ENCODE results near the gene MAMSTR. TPM values are rescaled to one million over a fixed set of nuclear protein-coding genes. Genes with fewer than 3 reads are reported as not detected.

MAMSTR gene
- total and polyA plus RNA-seq, 2 donors (not counting 1 experiment from before 2014, with no cell fraction given): 0.60 to 1.6 TPM

DNA sequence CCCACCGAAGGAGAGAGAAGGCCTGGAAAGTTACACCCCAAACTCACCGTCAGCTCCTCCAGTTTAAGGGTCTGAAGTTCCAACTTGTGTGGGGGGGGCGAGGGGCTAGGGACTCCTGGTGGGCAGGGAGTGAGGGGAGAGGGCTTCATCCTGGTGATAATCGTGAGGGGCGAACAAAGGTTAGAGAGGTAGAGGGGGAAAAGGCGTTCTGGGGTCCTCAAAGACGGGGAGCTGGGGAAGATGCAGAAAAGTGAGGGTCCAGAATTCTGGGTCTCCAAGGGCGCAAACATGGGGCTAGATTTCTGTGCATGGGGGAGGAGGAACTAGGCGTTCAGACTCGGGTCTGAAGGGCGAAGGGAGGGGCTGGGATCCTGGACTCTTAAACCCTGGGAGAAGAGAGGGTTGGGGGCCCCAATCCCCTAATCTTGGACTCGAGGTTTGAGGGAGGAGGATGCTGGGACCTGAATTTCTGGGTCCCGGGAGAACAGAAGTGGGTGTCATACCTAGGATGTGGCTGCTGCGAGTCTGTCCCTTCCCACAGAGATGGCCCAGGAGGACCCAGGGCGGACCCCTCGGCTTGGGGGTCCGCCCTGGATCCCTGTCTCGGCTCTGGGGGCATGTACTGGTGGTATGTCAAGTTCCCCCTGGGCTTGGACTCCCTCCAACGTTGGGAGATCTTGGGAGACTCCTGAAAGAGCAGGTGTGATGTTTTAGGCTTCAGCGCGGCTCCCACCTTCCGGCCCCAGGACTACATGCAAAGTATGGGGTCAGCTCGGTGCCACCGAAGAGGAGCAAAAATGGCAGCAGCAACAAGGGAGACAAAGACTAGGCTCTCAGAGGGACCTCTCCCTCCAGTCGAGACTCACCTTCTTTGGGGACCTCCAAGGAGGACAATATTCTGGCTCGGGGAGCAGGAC is 4.5 kb downstream of the MAMSTR start:
- Mint-ChIP-seq H3K9me3 (ENCODE audit: insufficient read depth) (no peaks in the 10 kb centered on the region), H3K4me3 (peak overlapping the region; percentile 89), H3K4me1 (peaks cover 21% of the 10 kb centered on the region), H3K27me3 (no peaks in the 10 kb centered on the region), H3K27ac (peak overlapping the region; percentile 82)
- Histone ChIP-seq H3K27me3 (replicated peaks in 1 of 4; ENCODE audit: control extremely low read depth in 1 of 4, control insufficient read depth in 3 of 4, insufficient read depth in 4 of 4, low read length in 3 of 4) (no peaks in the 10 kb centered on the region), H3K79me2 (ENCODE audit: control insufficient read depth, insufficient read depth, low read length) (peaks cover 5% of the 10 kb centered on the region), H2AFZ (ENCODE audit: insufficient read depth, low read depth, low read length, poor library complexity, severe bottlenecking) (peak overlapping the region; percentile 96), H3K27ac (ENCODE audit: low read length in 2 of 2) (peak overlapping the region; percentile 67 to 76), H3K4me3 (ENCODE audit: control extremely low read depth in 1 of 5, extremely low read depth in 1 of 5, insufficient read depth in 1 of 5, low read depth in 2 of 5, low read length in 4 of 5) (peak overlapping the region; percentile 39 to 86 (median 67)), H3K4me2 (replicated peaks; ENCODE audit: low read depth, low read length, poor library complexity, severe bottlenecking) (peak overlapping the region; percentile 97), H3K9ac (ENCODE audit: low read length) (peak overlapping the region; percentile 86), H3K9me3 (ENCODE audit: control extremely low read depth in 1 of 3, control insufficient read depth in 2 of 3, insufficient read depth in 1 of 3, low read length in 2 of 3) (no peaks in the 10 kb centered on the region), H3K36me3 (replicated peaks in 1 of 2; ENCODE audit: control extremely low read depth in 1 of 2, control insufficient read depth in 1 of 2, extremely low read depth in 1 of 2, insufficient read depth in 2 of 2, low read length in 1 of 2) (no peaks in the 10 kb centered on the region), H3K4me1 (ENCODE audit: control insufficient read depth in 2 of 2, insufficient read depth in 2 of 2, low read length in 2 of 2) (peaks cover 14 to 22% of the 10 kb centered on the region in 2 donors), H4K20me1 (ENCODE audit: control insufficient read depth, insufficient read depth, low read length, poor library complexity, severe bottlenecking) (no peaks in the 10 kb centered on the region)
- no peak for DNase-seq
- ATAC-seq (ENCODE audit: low read depth): no peak
- POLR2A ChIA-PET: no interaction called here
- 65% methylated on average over 23 of the region's 26 CpGs for WGBS (ENCODE audit: insufficient coverage)
- intact Hi-C loops (cut with micrococcal nuclease): loop anchor here (1.0 kb wide), 7 partner anchors 23 to 185 kb away; partner anchors contain the start of genes CA11, NUCB1, RPL18 and SPHK2
- TF ChIP-seq CTCF (IDR thresholded peaks at IDR 0.05) (no peak), EZH2 (IDR thresholded peaks at IDR 0.05; ENCODE audit: borderline replicate concordance, insufficient read depth, low read depth, low read length, poor library complexity, severe bottlenecking) (no peak)
- CTCF ChIA-PET: interaction anchor here (1.5 to 1.6 kb wide), 3 partner anchors 11 to 24 kb away, joined by 3 to 5 read pairs (median 3); no protein-coding TSS in a partner anchor

Measured in B cell (primary cell).